GM12801 (cell line): ENCODE measurements around the gene SOCS4.

Source experiments
- TF ChIP-seq, protein P1 (sequence below): IDR thresholded peaks from one replicate; pipeline ENCODE4 v1.5.1; 2011; ENCODE audit warnings: control low read depth; ENCODE audit not compliant: insufficient read length; ENCODE audit errors: extremely low read depth

SOCS4 gene, protein sequence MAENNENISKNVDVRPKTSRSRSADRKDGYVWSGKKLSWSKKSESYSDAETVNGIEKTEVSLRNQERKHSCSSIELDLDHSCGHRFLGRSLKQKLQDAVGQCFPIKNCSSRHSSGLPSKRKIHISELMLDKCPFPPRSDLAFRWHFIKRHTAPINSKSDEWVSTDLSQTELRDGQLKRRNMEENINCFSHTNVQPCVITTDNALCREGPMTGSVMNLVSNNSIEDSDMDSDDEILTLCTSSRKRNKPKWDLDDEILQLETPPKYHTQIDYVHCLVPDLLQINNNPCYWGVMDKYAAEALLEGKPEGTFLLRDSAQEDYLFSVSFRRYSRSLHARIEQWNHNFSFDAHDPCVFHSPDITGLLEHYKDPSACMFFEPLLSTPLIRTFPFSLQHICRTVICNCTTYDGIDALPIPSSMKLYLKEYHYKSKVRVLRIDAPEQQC

DNA sequence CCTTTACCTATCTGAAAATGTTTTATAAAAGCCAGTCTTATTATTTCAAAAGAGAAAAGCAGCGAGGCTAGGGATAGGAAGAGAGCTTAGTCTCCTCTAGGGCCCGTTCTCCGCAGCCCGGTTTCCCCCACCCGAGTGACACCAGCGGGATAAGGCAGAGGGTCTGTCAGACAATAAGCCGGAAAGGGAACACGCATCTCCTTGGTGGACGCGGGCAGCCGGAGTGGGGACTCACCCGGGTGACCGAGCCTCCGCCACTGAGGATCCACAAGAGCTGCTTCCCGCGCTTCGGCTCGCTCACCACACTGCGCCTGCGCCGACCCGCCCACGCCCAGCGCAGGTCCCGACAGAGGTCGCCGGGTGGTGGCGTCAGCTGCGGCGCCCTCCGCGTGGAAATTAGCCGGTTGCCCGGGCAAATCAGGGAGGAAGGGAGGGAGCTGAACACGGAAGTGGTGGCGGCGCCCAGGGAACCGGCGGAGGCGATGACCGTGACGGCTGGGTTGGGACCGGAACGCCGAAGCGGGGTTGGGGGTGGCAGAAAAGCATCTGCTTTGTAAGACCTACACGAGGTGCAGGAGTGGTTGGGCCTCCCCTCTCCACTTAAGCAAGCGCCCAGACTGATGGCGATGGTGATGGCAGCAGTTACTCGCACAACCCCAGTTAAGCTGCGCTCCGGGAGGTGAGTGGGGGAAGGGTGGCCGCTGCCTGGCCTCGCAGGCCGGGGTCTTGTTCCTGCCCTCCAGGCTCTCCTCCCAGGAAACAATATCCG lies at the start of gene SOCS4, which contains the start of gene WDHD1:
Gene SOCS4 (plus strand): TSS at position 444 of the 769 bp plus-strand sequence. CDS start 15,806 bp downstream, outside the sequence.
Gene WDHD1 (minus strand): TSS at position 307 of the 769 bp plus-strand sequence. CDS start 312 bp downstream, outside the sequence.
- TF ChIP-seq, protein P1, sequence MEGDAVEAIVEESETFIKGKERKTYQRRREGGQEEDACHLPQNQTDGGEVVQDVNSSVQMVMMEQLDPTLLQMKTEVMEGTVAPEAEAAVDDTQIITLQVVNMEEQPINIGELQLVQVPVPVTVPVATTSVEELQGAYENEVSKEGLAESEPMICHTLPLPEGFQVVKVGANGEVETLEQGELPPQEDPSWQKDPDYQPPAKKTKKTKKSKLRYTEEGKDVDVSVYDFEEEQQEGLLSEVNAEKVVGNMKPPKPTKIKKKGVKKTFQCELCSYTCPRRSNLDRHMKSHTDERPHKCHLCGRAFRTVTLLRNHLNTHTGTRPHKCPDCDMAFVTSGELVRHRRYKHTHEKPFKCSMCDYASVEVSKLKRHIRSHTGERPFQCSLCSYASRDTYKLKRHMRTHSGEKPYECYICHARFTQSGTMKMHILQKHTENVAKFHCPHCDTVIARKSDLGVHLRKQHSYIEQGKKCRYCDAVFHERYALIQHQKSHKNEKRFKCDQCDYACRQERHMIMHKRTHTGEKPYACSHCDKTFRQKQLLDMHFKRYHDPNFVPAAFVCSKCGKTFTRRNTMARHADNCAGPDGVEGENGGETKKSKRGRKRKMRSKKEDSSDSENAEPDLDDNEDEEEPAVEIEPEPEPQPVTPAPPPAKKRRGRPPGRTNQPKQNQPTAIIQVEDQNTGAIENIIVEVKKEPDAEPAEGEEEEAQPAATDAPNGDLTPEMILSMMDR: no peak

DNA sequence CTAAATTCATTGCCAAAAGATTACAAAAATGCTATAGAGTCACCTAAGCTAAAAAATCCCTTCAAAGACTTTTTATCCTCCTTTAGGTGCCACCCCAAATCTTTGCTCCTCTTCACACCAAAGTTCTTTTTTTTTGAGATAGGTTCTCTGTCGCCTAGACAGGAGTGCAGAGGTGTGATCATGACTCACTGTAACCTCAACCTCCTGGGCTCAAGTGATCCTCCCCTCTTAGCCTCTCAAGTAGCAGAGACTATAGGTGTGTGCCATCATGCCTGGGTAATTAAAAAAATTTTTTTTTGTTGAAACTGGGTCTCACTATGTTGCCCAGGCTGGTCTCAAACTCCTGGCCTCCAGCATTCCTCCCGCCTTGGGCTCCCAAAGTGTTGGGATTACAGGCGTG lies 48.0 kb upstream of the SOCS4 start:
- TF ChIP-seq, protein P1: no peak

DNA sequence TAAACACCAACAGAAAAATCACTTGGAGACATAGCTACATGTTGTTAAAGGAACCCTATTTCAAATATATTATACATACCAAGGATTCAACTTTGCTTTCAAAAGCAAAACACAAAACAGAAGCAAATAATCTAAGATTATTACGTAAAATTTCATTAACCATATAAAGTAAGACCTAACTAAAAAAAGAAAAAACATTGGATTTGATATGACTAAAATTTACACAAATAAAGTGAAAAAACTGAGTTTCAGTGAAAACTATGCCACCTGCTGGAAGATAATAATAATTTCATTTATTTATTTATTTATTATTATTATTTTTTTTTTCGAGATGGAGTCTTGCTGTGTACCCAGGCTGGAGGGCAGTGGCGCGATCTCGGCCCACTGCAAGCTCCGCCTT lies 45.3 kb upstream of the SOCS4 start:
- TF ChIP-seq, protein P1: no peak

DNA sequence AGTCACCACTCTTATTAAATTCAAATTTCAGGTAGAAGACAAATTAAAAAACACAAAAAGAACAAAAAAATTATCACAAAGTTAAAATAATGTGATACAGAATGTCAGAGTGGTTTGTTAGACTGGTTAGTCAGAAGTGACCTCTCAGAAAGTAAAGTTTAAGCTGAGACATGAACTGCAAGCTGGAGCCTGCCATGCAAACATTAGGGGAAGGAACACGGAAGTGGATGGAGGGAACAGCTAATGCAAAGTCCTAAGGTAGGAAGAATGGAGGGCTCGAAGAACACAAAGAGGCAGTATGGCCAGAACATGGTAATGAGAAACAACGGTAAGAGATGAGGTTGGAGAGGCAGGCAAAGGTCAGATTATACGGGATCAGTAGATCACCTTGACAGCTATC lies 41.9 kb upstream of the SOCS4 start:
- TF ChIP-seq, protein P1: no peak

DNA sequence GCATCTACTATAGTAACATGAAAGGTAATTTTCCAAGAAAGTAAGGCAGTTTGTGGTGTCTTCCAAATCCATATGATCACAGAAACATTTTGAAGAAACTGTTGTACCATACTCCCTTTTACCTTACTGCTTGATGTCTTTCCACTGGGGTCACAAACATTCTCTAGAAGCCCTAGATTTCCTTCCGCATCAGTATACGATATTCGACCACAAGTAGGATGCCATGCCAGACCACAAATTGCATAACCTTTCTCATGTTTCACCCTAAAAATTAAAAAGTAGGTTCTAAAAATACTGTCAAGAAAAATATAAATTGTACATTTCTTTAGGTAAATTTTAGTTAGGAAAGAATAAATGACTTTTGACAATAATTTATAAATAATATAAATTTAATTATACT lies 26.7 kb upstream of the SOCS4 start:
- TF ChIP-seq, protein P1: no peak

DNA sequence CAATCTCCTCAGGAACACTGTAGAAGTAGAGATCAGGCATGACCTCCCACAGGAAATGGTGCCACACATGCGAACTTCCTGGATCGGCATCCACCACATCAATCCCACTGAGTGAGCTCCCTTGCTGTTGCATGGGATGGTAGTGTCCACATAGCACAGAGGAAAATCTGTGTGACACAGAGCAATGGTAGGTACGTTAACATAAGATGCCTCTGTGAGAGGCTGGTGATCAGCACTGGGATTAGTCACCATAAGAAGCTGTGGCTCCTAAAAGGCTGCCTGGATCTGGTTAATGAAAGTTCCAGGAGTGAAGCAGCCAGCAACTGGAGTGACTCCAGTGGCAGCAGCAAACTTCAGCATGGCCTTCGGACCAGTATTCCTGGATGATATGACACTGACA lies 22.0 kb upstream of the SOCS4 start:
- TF ChIP-seq, protein P1: no peak

DNA sequence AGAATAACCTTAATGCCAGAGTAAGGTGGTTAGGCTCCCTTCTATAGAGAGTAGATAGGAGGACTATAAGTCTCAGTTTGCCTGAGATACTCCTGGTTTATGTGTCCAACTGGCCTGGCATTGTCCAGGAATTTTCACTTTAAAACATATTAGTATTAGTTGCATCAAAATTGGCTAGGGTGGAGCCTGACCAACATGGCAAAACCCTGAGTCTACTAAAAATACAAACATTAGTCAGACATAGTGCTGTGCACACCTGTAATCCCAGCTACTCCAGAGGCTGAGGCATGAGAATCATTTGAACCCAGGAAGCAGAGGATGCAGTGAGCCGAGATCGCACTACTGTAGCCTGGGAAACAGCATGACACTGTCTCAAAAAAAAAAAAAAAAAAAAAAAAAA lies 12.0 kb upstream of the SOCS4 start:
- TF ChIP-seq, protein P1: no peak
